HG03565 (cell line): ENCODE data around the gene TTR.

Experiments used
- ATAC-seq: cut with Tn5 transposase; IDR thresholded peaks from one replicate; pipeline ENCODE4 v1.9.1; 2021; ENCODE audit warnings: mild to moderate bottlenecking, moderate library complexity; ENCODE audit not compliant: unreplicated experiment

The TTR gene

DNA sequence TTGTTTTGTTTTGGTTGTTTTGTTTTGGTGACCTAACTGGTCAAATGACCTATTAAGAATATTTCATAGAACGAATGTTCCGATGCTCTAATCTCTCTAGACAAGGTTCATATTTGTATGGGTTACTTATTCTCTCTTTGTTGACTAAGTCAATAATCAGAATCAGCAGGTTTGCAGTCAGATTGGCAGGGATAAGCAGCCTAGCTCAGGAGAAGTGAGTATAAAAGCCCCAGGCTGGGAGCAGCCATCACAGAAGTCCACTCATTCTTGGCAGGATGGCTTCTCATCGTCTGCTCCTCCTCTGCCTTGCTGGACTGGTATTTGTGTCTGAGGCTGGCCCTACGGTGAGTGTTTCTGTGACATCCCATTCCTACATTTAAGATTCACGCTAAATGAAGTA lies at the start of gene TTR:
TSS of gene TTR (plus strand) at position 250 of the 400 bp plus-strand sequence. CDS start at position 276, 26 bp downstream.
- ATAC-seq: no peak

DNA sequence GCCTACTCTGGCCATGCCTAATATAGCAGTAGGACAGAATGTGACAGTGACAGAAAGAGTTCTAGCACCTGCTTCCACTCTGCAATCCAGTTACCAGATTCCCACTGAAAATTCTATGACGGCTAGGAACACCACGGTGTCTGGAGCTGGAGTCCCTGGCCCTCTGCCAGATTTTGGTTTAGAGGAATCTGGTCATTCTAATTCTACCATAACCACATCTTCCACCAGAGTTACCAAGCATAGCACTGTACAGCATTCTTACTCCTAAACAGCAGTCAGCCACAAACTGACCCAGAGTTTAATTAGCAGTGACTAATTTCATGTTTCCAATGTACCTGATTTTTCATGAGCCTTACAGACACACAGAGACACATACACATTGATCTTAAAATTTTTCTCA lies 45.2 kb upstream of the TTR start:
- no peak for ATAC-seq

DNA sequence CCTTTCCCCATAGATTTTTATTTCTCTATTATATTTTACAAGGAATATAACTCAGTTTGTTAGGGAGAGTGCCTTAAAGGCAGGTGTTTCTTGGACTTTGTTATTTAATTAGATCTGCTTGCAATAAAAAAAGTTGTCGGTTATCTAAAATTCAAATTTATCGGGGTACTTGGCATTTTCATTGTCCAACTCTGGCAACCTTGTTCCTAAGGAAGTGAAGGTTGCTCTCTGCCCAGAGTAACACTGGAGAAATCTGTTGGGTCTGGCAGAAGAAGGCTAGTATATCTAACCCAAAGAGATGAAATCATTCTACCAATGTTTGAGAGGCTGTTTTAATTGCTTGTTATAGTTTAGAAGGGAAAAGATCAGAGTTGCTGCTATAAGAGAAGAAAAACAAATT lies 42.8 kb upstream of the TTR start:
- ATAC-seq: no peak

DNA sequence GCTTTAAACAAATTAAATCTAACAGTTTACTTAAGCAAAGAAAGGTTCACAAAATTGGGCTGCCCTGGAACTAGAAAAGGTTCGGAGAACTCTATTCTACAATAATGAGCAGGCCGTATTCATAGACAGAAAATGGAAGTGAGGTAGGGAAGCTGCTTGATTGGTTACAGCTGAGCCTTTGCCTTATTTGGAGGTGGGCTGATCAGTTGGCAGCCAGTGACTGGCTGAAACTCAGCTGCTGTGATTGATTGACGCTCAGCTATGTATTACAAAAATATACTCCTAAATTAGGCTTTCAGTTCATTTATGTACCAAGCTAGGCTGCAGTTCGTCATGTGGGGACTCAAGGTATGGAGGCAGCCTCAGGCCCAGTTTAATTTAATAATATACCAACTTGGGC lies 42.3 kb upstream of the TTR start:
- no peak for ATAC-seq

DNA sequence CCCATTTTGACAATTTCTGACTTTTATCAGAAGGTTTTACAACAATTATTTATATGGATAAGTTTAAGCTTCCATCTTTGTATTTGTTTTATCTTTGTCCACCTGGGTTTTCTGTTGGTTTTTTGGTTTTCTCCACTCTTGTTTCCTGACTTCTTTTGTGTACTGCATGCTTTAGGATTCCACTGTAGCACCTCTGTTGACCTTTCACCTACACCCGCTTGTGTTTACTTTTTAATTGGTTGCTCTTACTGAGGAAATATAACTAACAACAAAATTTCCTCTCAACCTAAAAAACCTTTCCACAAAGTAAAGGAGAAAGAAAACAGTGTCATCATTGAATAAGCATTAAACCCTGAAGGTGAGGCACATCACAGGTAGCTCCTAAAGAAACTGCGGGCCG lies 39.8 kb upstream of the TTR start:
- no peak for ATAC-seq

DNA sequence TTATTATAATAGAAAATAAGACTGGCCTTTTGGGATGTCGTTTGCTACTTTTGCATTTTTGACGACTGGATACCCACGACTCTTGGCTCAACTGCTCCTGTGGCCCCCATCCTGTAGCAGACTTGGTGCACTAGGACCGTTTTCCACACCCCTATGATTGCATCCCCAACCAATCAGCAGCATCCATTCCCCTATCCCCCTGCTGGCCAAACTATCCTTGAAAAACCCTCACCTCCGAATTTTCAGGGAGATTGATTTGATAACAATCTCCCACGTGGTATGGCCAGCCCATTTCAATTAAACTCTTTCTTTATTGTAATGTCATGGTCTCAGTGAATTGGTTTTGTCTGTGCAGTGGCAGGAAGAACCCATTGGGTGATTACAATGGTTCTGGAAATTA lies 37.9 kb upstream of the TTR start:
- no peak for ATAC-seq

DNA sequence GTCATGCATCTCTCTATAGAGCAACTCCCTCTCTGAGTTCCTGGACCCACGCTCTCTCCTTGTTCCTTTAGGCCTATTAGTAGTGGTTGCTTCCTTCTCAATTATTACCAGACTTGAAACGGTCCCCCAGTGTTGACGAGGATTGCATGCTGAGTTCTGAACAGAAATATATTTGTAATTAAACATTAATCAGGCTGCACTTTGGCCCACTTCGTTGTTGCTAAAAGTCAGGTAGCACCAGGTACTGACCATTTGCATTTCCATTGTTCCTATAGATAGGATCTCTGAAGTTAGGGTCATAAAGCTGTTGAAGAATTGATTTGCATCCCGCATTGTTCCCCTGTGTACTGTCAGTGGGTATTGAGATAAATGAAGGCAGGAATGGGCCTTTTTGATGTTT lies 36.9 kb upstream of the TTR start:
- ATAC-seq: no peak

DNA sequence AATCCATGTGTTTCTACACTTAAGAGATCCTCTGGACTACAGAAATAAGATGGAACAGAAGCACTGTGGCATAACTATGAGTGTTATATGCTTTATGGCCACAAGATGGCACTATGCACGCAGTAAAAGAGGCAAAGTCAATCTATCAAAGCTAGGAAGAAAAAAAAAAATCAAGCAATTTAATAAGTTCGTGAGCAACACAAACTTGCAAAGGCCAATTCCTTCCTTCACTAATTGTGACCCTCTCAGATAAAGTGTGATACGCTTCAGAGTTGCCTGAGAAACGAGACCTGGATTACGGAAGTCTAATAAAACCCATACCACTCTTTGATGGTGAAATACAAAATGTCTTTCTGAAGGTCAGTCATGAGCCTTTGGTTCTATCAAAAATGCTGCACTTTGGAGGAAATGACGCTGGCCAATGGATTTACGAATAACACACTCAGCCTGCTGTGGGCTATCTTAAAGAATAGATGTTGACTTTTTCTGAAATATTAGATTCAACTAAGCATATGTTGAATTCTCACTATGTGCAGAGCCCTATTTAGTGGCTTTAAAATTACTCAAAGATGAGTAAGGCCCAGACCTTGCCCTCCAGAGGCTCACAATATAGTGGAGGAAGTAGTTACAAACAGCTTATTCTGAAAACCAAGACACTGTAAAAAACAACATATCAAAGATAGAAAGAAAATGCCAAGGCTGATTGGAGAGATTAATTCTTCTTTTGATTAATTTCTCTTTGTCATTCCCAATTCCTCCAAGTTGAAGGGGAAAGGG lies 35.5 kb upstream of the TTR start:
- ATAC-seq: no peak

DNA sequence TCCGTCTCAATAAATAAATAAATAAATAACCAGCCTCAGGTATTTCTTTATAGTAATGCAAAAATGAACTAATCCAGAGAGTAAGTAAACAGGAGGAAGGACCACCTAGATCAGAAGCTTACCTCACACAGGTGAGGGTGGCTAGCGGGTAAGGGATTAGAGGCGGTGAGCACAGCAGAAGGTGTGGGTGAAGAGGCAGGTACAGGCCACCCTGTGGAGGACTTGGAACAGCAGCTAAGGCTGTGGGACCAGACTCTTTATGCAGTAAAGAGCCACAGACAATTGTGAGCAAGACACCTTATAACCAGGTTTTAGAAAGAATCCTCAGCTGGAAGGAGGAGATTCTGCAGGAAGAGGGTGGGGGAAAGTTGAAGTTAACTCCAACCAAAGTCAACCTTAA lies 34.2 kb upstream of the TTR start:
- ATAC-seq: no peak

DNA sequence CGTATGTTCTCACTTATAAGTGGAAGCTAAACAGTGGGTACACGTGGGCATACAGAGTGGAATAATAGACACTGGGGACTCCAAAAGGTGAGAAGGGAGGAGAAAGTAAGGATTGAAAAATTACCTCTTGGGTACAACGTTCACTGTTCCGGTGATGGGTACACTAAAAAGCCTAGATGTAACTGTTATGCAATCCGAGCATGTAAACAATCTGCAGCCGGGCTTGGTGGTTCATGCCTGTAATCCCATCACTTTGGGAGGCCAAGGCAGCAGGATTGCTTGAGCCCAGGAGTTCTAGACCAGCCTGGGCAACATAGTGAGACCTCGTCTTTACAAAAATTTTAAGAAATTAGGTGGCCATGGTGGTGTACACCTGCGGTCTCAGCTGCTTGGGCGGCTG lies 33.1 kb upstream of the TTR start:
- ATAC-seq: no peak

DNA sequence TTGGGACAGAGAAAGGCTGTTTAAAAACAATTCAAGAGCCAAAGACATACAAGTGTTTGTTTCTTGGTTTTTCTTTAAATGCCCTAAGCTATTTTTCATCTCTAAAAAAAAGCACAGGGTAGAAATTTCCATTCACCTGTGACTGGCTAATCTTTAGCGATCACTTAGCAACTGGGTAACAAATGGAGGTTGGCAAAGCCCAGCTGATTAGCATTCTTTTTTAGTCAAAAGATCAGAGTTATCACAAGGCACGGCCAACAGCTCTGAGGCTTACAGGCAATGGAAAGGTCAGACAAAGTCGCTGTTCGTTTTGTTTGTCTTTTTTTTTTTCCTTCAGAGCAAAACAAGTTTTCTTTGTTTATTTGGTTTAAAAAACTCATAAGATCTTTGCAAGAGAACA lies 29.0 kb upstream of the TTR start:
- ATAC-seq: no peak

DNA sequence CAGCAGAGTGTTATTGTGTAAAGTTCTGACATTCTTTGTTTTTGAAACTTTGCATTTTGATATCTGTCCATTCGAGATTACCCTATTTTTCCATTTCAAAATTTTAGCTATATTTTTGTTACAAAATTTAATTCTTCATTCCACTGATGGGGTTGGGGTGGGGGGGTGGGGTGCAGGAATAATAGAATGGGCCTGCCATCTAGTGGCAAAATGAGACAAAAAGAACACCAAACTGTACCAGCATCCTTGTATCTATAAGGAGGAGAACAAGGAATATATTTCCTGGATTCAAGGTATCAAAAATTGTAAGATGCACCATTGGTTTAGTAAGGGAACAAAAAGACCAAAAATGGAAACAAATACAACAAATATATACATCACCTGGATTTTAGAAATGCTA lies 27.9 kb upstream of the TTR start:
- no peak for ATAC-seq

DNA sequence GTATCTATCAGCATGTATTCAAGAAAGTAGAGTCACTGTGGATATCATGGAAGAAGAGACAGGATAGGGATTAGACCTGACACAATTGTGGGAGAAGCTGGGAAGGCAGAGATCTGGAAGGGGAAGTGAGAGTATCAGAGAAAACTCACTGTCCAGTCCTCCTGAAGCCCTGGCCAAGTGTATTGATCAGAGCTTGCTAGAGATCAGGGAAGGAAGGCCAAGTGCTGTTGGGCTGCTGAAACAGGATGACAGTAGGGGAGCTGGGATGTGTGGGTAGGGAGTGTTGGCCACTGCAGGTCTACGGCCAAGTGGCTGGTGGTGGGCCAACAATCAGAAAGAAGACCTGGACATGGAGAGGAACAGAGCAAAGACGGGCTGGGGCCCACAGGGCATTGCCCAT lies 26.3 kb upstream of the TTR start:
- ATAC-seq: no peak

DNA sequence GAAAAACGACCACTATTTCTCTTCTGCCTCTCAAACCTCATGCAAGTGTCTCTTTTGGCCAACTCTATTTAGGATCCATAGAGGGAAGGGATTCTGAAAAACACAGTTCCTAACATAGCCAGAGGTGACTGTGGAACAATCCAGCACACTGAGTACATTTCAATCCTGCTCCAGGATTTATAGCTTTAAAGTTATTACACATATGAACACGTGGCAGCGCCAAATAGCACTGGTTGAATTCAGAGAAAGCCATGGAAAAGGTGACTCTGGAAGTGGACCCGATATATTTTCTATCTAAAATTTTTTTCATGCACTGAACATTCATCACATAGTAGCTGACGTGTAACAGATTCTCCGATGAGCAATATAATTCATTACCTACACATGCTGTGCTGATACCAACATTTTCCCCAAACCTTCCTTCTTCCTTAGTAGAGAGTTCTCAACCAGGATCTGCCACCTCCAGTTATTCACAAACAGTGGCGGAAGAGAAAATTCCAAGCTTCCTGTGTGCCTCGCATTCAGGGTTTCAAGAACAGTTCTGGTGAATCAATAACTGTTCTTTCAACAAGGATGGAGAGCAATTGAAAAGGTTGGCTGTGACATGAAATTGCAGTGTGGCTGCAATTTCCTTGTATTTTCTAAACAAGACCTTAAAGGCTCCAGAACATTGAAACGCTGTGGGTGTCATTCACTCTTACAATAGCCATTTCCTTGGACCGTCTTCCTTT lies 25.7 kb upstream of the TTR start:
- no peak for ATAC-seq

DNA sequence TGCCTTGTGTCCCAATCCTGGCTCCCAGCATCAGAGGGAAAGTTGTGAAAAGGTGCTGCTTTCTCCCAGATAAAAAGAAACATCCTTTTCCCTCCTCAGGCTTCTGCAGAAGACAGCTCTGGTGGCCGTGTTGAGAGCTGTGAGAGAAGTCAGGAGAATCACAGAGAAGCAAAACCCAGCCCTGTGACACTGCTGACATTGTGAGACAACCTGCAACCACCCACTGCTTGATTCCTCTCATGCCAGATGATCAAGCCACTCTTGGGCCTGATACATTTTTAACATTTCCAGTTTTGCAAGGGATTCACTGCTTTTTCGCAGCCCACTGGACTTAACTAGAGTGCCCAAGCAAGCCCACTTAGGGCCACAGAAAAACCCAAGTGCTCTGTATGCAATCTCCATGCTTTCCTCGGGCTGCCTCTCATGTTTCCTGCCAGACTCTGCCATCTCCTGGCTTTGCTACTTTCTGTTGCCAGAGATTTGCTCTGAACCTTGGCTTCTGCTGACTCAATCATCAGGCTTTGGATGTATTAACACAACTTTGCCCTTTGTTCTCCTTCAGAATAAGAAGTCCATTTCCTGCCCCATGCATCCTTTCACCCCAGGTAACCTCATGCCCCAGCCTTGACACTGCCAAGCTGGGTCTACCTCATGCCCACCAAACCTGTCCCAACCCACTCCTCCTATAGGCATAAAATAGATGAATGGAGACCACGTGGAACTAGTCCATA lies 24.9 kb upstream of the TTR start:
- no peak for ATAC-seq

DNA sequence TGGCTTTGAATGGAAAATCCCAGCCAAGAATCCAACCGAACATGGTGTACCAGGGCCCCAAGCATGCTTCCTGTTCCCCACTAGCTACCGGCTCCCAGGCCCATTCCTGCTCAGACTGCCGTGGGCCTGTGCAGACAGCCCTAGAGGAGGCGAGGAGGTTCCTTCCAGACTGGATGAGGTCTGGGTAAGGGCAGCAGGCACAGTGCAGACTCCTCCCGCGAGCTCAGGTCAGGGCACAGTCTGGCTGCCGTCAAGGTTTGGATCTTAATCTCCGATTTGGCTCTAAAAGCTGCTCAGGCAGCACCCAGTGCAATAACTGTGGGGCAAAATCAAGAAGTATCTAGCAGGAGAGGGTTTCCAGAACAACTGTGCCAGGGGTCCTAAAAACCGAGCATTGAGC lies 19.3 kb upstream of the TTR start:
- no peak for ATAC-seq

DNA sequence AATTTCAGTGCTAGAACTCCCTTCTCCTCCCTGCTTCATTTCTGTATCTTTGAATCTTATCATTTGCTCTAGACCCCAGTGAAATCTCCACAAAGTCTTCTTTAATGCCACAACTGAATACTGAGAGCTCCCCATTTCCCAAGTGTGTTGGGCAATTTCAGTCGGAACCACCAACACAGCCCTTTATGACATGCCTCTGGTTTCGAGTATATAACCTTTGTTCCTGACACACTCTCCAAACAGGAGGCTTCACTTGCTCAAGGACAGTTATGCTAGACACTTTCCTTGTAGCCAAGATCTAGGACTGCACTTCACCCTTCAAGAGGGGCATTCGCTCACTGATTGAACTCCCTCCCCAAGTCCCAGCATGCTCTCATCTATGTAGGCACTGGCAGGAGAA lies 18.6 kb upstream of the TTR start:
- ATAC-seq: no peak

DNA sequence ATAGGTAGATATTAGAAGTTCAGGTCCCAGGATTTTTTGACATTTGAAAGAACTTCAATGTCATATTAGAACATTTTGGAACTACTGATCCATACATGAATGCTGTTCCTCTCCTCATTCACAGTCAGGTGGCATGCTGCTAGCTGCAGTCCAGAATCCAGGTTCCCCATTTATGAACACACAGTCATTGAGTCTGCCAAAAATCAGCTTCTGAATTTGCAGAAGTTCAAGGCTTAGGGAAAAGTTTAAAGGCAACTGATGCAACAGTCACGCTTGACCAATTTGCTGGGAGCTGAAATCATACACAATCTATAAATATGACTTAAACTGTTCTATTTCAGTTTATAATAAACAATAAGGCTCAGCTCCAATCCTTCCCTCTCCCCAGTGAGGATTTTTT lies 17.3 kb upstream of the TTR start:
- ATAC-seq: no peak

DNA sequence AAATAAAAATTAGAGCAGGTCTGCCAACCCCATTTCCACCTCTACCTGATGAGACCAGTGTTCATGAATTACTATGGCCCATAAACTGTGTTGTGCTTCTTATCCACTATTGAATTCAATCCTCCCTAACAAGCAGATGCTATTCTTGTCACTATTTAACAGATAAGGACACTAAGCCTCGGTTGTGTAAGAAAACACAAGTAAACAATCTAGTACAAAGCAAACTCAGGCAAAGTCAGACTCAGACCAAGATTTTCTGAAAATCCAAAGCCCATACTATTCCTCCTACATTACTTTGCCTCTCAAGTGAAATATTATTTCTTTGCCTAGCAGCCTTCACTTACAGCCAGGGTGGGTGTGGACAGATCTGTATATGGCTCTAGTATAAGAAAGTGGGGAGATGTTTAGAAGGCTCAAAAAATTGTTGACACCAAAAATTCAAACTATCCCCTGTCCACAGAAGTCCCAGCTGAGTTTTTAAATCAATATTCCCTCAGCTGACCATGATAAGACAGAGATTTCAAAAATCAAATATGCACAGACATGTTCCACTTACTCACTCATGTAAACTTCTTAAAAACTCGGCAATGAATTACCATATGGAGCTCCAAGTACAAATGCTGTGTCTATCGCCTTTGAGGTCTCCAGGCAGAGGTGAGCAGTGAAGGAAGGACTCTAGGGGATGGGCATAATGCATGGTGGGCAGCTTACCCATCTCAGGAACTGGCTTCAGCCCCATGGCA lies 16.0 kb upstream of the TTR start:
- ATAC-seq: no peak

DNA sequence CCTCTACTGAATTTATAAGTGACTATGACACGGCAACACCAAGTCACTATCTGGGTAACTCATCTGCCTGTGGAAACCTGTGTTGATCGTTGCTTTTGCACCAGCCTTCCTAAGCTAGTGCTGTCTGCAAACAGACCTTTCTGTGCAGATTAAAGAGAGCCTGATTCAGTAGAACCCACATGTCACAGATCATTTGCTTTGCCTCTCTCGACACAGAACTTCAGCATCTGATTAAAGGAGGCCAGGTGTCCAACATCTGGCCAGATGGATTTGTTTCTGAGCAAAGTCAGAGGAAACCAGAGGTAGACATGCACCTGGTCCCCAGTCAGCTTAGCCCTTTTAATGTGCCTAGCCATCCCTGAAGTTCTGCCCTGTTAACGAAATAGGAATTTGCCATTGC lies 15.0 kb upstream of the TTR start:
- no peak for ATAC-seq

DNA sequence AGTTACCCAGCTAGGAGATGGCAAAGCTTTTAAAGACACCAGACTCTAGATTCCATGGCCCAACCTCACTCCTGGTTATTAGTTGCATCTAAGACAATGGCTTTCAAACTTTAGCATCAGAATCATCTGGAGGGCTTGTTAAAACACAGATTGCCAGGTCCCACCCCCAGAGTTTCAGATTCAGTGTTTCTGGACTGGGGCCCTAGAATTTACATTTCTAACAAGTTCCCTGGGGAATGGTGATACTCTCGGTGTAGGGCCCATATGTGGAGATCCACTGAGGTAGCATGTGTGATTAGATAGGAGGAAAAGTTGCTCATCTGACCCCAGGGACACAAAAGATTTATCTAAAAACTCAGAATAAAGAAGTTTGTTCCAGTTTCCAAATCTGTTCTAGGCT lies 14.5 kb upstream of the TTR start:
- ATAC-seq: no peak
